ENCODE measurements around the gene SEC24D.

SEC24D gene

GRCh38 chr4:118846979-118847378 lies 11.1 kb upstream of the SEC24D start:
- DNase-seq (ENCODE audit: low read depth in 1 of 2, low spot score in 1 of 2) = no peak

DNA sequence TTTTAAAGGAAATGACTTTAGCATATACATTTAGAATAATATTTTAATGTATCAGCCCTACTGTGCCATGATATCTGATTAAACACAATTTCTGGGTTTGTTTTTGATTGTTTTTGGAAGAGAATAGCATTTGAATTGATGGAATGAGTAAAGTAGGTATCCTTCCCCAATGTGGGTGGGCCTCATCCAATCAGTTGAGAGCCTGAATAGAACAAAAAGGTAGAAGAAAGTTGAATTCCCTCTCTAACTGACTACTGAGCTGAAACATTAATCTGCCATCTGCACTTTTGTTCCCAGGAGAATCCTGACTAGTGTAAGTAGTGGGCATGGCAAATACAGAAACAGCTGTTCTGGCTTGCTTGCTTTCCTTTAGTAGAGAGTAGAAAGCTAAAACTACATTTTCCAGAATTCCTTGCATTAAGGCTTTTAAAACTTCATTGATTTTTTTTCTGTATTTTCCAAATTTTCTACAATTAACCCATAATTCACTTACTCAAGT lies 9.7 kb upstream of the SEC24D start:
- DNase-seq (ENCODE audit: low read depth in 1 of 2, low spot score in 1 of 2) = no peak

GRCh38 chr4:118843237-118843636 lies 7.3 kb upstream of the SEC24D start:
- DNase-seq (ENCODE audit: low read depth in 1 of 2, low spot score in 1 of 2) = no peak

GRCh38 chr4:118842055-118842454 lies 6.1 kb upstream of the SEC24D start:
- no peak for DNase-seq (ENCODE audit: low read depth in 1 of 2, low spot score in 1 of 2)

DNA sequence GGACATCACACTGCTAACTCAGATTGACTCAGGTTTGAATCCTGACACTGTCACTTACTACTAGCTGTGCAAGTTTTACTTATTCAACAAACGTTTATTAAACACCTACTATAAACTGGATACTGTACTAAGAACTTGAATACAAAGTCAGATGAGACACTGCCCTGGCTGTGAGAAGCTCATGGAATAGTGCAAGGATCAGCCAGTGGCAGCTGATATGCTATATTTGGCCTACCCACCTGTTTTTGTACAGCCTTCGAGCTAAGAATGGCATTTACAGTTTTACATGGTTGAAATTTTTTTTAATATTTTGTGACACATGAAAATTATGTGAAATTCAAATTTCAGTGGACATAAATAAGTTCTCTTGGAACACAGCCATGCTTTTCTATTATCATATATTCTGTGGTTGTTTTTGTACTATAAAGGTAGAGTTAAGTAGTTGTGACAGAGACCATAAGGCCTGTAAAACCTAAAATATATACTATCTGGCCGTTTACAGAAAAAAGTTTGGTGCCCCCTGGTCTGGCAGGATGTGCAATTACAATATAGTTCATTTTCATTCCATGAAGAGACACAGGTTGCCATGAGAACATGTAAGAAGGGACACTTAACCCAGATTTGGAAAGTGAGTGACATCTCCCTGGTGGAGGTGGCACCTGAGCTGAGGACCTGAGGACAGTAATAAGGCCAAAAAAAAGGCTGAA lies 3.4 kb upstream of the SEC24D start:
- no peak for DNase-seq (ENCODE audit: low read depth in 1 of 2, low spot score in 1 of 2)

DNA sequence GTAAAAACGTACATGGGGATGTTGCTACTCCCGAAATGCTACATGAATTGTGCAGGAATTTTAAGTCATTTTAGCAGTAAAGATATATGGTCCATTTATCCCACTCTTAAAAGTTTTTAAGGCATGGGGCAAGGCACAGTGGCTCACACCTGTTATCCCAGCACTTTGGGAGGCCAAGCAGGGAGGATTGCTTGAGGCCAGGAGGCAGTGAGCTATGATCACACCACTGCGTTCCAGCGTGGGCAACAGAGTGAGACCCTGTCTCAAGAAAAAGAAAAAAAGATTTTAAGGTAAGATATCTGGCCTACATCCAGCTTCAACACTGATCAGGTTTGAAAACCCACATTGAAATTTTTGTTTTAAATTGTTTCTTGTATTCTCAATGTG lies 1.2 kb upstream of the SEC24D start:
- DNase-seq (ENCODE audit: low read depth in 1 of 2, low spot score in 1 of 2) = no peak

- DNase-seq (ENCODE audit: low read depth in 1 of 2, low spot score in 1 of 2) = peak; percentile 16 to 46
Observed at GRCh38 chr4:118836301-118837120, 585 bp upstream of the SEC24D start.

- DNase-seq (ENCODE audit: low read depth in 1 of 2, low spot score in 1 of 2) = peak; percentile 14 to 35
Observed at GRCh38 chr4:118834960-118835569, 861 bp downstream of the SEC24D start.

DNA sequence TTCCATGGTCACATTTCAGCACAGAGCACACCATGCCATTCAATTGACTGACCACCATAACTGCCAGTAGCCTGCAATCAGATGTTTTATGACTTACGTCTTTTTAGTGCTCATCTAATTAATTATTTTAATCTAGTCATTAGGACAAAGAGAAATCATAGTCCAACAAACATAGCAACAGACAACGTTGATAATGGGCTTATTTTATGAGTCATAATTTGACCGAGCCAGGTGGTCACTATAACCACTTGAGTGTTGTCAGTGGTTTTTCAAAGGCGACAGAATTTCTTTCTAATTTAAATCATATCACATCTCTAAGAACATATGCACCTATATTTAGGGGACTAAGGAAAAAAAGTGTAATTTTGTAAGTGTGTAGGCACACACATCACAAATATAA lies 1.9 kb downstream of the SEC24D start:
- DNase-seq (ENCODE audit: low read depth in 1 of 2, low spot score in 1 of 2) = no peak

GRCh38 chr4:118833192-118833820 lies 2.6 kb downstream of the SEC24D start:
- no peak for DNase-seq (ENCODE audit: low read depth in 1 of 2, low spot score in 1 of 2)

DNA sequence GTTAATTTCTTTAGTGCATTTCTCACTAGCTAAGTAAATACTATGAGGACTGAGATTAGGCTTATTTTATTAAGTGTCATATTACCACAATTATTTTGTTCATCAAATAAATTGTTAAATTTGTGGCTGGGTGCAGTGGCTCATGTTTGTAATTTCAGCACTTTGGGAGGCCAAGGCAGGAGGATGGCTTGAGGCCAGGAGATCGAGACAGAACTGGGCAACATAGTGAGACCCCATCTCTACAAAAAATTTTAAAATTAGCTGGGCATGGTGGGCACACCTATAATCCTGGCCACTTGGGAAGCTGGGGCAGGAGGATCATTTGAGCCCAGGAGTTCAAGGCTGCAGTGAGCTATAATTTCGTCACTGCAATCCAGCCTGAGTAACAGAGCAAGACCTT lies 6.8 kb downstream of the SEC24D start:
- no peak for DNase-seq (ENCODE audit: low read depth in 1 of 2, low spot score in 1 of 2)

- DNase-seq (ENCODE audit: low read depth in 1 of 2, low spot score in 1 of 2) = no peak
Observed at GRCh38 chr4:118826723-118827444, 9.0 kb downstream of the SEC24D start.

DNA sequence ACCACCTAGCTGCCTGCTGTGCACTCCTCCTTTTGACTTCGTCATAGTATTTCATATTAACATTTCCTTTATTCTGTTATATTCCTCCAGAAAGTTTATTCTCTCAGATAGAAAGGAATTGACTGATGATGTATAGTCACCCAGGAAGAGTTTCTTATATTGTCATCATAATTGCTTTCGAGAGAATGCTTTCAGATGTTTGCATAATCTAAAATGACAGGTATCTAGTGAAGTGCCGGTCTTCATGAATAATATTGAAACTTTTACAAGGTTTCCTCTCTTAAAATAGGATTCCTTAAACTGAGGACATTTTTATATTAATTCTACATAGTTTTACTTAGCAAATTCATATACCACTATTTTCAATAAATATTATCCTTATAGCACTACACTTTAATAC lies 10.1 kb downstream of the SEC24D start:
- DNase-seq (ENCODE audit: low read depth in 1 of 2, low spot score in 1 of 2) = no peak

- DNase-seq (ENCODE audit: low read depth in 1 of 2, low spot score in 1 of 2) = no peak
Observed at GRCh38 chr4:118824141-118824540, 11.8 kb downstream of the SEC24D start.

GRCh38 chr4:118823471-118823870 lies 12.5 kb downstream of the SEC24D start:
- DNase-seq (ENCODE audit: low read depth in 1 of 2, low spot score in 1 of 2) = no peak

DNA sequence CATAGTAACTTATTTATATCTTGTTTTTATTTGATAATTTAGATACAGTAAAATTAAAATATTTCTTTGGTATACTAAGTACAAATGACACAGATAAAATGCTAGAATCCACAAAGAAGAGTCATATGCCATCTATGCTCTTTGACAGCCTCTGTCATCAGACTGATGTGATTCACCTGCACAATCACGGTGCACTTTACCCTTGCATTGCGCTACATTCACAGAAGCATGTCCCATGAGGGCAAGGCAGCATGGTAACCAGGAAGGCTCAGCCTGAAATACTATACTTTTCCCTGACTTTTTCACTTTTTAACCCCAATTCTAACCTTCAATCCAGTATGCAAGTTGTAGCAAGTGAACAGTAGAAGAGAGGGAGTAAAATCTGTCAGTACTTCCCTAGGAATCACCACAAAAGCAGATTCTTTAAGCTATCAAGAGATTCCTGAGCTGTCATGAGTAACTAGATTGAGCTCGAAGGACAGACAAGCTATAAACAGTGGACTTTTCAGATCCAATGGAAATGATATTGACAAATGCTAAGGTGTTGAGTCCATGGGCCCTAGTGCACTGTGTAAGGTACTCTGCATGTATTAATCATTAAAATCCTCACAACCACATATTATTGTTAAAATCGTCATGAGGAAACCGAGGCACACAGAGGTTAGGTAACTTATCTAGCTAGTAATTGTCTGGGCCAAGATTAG lies 14.2 kb downstream of the SEC24D start:
- no peak for DNase-seq (ENCODE audit: low read depth in 1 of 2, low spot score in 1 of 2)

DNA sequence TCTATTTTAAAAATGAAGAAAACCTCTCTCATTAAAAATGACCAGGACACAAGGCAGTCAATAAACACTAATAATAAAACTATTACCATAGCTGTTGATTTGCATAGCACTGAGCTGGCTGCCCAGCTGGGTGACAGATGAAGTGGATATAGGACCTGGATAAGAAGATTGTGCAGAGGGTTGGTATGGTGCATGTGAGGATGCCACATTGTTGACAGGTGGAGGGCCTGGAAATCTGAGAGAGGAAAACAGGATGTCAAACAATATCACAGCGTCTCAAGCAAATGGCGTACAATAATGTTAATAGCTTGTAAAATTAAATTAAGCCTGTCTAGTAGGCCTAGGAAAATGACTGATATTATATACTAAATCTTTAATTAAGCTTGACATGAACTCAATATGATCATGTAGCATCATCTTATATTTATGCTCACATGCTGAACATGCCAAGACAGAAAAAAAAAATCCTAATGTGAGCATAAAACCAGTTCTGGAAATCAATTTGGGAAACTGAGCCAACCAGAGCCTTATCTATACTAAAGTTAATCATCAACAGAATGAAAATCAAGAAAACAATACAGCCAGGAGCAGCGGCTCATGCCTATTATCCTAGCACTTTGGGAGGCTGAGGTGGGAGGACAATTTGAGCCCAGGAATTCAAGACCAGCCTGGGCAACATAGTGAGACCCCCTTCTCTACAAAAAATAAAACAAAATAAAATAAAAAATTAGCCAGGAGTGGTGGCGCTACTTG lies 18.6 kb downstream of the SEC24D start:
- DNase-seq (ENCODE audit: low read depth in 1 of 2, low spot score in 1 of 2) = no peak

GRCh38 chr4:118816538-118817177 lies 19.3 kb downstream of the SEC24D start:
- DNase-seq (ENCODE audit: low read depth in 1 of 2, low spot score in 1 of 2) = no peak

GRCh38 chr4:118814891-118815290 lies 21.0 kb downstream of the SEC24D start:
- DNase-seq (ENCODE audit: low read depth in 1 of 2, low spot score in 1 of 2) = no peak

Data from activated CD4-positive, alpha-beta T cell treated with anti-CD3 and anti-CD28 coated beads, Interleukin-2, amount 50 U/mL, for 24 hours (primary cell).